ENCODE results near the gene SLC43A2.

Gene SLC43A2

DNA sequence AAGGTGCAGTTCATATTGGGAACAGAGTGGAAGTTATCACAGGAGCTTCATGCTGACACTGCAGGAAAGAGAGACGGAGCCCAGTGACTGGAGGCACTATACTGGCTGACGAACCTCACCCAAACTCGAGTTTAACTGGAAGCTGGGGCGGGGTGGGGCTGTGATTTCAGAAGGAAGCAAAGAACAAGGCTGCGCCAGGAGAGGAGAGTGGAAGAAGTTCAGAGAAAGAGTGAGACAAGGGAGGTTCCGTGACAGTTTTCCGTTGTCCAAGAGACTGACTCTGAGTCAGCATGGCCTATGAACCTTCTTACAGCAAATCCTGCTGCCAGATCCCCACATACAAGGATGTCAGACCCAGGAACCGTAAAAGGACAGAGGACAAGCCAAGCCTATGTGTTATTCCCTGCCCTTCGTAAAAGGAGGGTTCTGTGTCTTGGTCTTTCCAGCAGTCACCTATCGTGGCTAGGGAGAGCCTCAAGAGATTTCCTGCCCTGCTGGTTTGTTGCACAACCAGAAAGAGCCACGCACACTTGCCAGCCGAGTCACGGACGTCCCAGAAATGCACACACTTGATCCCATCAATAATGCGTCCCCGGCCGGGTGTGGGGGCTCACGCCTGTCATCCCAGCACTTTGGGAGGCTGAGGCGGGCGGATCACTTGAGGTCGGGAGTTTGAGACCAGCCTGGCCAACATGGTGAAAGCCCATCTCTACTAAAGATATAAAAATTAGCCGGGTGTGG lies 71.1 kb downstream of the SLC43A2 start:
- TF ChIP-seq, protein P1, sequence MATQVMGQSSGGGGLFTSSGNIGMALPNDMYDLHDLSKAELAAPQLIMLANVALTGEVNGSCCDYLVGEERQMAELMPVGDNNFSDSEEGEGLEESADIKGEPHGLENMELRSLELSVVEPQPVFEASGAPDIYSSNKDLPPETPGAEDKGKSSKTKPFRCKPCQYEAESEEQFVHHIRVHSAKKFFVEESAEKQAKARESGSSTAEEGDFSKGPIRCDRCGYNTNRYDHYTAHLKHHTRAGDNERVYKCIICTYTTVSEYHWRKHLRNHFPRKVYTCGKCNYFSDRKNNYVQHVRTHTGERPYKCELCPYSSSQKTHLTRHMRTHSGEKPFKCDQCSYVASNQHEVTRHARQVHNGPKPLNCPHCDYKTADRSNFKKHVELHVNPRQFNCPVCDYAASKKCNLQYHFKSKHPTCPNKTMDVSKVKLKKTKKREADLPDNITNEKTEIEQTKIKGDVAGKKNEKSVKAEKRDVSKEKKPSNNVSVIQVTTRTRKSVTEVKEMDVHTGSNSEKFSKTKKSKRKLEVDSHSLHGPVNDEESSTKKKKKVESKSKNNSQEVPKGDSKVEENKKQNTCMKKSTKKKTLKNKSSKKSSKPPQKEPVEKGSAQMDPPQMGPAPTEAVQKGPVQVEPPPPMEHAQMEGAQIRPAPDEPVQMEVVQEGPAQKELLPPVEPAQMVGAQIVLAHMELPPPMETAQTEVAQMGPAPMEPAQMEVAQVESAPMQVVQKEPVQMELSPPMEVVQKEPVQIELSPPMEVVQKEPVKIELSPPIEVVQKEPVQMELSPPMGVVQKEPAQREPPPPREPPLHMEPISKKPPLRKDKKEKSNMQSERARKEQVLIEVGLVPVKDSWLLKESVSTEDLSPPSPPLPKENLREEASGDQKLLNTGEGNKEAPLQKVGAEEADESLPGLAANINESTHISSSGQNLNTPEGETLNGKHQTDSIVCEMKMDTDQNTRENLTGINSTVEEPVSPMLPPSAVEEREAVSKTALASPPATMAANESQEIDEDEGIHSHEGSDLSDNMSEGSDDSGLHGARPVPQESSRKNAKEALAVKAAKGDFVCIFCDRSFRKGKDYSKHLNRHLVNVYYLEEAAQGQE (IDR thresholded peaks at IDR 0.05; ENCODE audit: low read depth), result no peak
- no peak for TF ChIP-seq EGR1 (IDR thresholded peaks at IDR 0.05)
- no peak for TF ChIP-seq EP300 (IDR thresholded peaks at IDR 0.05; ENCODE audit: borderline replicate concordance)
- no peak for TF ChIP-seq TEAD4 (IDR thresholded peaks at IDR 0.05)
- TF ChIP-seq, protein P2, sequence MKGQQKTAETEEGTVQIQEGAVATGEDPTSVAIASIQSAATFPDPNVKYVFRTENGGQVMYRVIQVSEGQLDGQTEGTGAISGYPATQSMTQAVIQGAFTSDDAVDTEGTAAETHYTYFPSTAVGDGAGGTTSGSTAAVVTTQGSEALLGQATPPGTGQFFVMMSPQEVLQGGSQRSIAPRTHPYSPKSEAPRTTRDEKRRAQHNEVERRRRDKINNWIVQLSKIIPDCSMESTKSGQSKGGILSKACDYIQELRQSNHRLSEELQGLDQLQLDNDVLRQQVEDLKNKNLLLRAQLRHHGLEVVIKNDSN (IDR thresholded peaks at IDR 0.05), result no peak
- no peak for TF ChIP-seq NFIC (IDR thresholded peaks at IDR 0.05)
- TF ChIP-seq TAF1 (IDR thresholded peaks at IDR 0.05; ENCODE audit: low read depth), result no peak
- TF ChIP-seq, protein P3, sequence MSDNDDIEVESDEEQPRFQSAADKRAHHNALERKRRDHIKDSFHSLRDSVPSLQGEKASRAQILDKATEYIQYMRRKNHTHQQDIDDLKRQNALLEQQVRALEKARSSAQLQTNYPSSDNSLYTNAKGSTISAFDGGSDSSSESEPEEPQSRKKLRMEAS (IDR thresholded peaks at IDR 0.05), result no peak
- no peak for TF ChIP-seq ZBTB7A (IDR thresholded peaks at IDR 0.05; ENCODE audit: low read depth)
- no peak for TF ChIP-seq TCF12 (IDR thresholded peaks at IDR 0.05; ENCODE audit: low read depth)
- no peak for TF ChIP-seq FOXM1 (IDR thresholded peaks at IDR 0.05; ENCODE audit: borderline replicate concordance, low read depth)
- no peak for TF ChIP-seq CEBPB (IDR thresholded peaks at IDR 0.05)
- no peak for TF ChIP-seq YY1 (IDR thresholded peaks at IDR 0.05; ENCODE audit: low read depth)
- TF ChIP-seq CREB1 (IDR thresholded peaks at IDR 0.05; ENCODE audit: low read depth), result no peak
- TF ChIP-seq RAD21 (IDR thresholded peaks at IDR 0.05; ENCODE audit: low read depth), result no peak

DNA sequence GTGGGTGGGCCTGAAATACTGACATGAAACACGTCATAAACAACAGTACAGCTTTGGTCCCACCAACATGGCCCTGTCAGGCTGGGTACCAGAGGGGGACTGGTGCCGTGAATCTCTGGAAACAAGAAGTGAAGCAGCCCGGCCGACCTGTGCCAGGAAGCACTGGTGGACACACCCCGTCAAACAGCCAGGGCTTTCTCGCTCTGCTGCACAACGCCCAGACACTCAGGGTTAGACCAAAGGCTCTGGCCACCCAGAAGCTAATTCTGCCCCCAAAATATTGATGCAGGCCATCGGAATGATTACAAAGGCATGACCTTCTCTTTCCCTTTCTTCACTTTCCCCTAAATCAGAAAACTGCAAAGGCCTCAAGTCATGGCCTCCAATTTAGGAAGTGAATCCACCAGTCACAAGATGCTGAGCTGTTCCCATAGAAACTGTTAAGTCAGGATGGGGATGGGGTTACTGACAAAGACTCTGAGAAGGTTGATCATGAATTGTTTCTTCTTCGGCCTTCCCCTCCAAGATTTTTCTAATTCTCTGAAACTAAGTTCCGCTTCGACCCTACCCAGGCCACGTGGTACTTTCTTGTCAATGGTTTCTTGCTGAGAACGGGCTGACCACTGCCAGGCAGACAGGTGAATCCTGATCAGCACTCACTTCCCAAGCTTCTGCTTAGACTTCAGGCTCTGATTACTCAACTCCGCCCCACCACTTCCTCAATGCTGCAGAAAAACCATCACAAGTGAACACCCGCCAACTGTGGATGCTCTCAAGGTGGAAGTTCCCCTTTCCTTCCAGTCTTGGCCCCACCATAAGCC lies 72.8 kb downstream of the SLC43A2 start:
- TF ChIP-seq TAF1 (IDR thresholded peaks at IDR 0.05; ENCODE audit: low read depth) (no peak), EP300 (IDR thresholded peaks at IDR 0.05; ENCODE audit: borderline replicate concordance) (no peak), TEAD4 (IDR thresholded peaks at IDR 0.05) (no peak), NFIC (IDR thresholded peaks at IDR 0.05) (no peak), EGR1 (IDR thresholded peaks at IDR 0.05) (no peak), CEBPB (IDR thresholded peaks at IDR 0.05) (no peak), TCF12 (IDR thresholded peaks at IDR 0.05; ENCODE audit: low read depth) (no peak)
- TF ChIP-seq, protein P2 (IDR thresholded peaks at IDR 0.05), result no peak
- TF ChIP-seq, protein P3 (IDR thresholded peaks at IDR 0.05), result no peak
- TF ChIP-seq, protein P1 (IDR thresholded peaks at IDR 0.05; ENCODE audit: low read depth), result no peak

DNA sequence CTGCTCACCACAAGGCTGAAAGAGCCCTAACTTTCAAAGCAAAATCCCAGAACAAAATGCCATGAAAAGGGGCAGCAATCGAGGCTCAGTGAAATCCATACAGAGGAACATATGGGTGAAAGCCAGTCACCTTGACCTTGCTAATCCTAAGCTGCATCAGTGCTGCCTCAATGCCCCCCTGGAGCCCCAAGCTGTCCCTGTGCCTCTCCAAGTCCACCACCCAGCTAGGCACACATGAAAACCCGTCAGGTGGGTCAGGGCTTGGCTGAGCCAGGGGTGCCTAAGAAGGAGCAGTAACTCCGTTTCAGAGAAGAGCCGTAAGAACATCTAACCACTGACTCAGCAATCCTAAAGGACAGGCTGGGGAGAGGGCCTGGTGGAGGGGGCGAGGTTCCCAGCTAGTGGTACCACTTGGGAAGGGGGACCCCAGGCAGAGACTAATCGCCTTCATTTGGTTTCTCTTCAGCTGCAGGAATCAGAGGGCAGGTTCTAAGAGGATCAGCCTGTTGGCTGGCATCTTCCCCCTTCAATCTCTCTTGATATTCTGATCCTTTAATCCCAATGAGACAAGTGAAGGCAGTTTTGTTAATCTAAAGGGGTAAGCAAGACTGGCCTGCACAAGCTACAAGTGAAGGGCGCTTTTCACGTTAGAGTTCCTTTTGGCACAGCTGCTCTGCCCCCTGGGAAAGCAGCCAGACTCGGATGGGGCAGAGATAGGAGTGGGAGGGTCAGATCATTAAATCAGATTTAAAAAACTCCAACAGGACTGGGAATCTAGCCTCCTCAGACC lies 73.7 kb downstream of the SLC43A2 start:
- TF ChIP-seq EP300 (IDR thresholded peaks at IDR 0.05; ENCODE audit: borderline replicate concordance) (no peak), TCF12 (IDR thresholded peaks at IDR 0.05; ENCODE audit: low read depth) (no peak), TAF1 (IDR thresholded peaks at IDR 0.05; ENCODE audit: low read depth) (no peak), NFIC (IDR thresholded peaks at IDR 0.05) (no peak), CEBPB (IDR thresholded peaks at IDR 0.05) (no peak), CREB1 (IDR thresholded peaks at IDR 0.05; ENCODE audit: low read depth) (no peak), RAD21 (IDR thresholded peaks at IDR 0.05; ENCODE audit: low read depth) (no peak), YY1 (IDR thresholded peaks at IDR 0.05; ENCODE audit: low read depth) (no peak), FOXM1 (IDR thresholded peaks at IDR 0.05; ENCODE audit: borderline replicate concordance, low read depth) (no peak), ZBTB7A (IDR thresholded peaks at IDR 0.05; ENCODE audit: low read depth) (no peak), TEAD4 (IDR thresholded peaks at IDR 0.05) (no peak)
- TF ChIP-seq, protein P1 (IDR thresholded peaks at IDR 0.05; ENCODE audit: low read depth), result no peak
- TF ChIP-seq, protein P2 (IDR thresholded peaks at IDR 0.05), result no peak
- TF ChIP-seq, protein P3 (IDR thresholded peaks at IDR 0.05), result no peak
